ENCODE data around the gene TTLL12.

DNA sequence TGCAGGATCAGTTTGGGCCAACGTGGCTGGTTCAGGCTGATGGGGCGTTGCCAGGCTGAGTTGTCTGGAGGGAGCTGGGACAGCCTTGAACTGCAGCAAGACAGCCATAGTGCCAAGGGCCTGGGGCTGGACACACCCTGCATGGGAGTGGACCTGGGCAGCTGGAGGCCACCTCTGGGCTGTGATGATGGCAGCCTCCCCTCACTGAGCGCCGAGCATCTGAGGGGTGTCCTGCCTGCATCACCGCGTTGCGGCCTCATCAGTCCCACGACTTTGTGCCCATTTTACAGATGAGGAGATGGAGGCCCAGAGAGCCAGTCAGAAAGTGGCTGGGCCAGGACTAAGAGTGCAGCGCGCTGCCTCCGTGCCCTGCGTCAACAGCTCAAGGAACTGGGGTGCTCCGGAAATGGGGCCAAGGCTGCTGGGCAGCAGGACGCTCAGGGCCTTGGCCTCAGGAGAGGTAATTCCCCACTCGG is 36.2 kb downstream of the TTLL12 start:
- TF ChIP-seq POLR2AphosphoS5 (IDR thresholded peaks at IDR 0.05; ENCODE audit: low read depth, low read length) (no peak), POLR2A (IDR thresholded peaks at IDR 0.05; ENCODE audit: low read depth, low read length) (no peak)

Data from GM12892 (cell line).